NCI-H446 (cell line): ENCODE measurements around the gene PUS7L.
"Not testable (repeated sequence)": the region's sequence is repeated elsewhere in the genome, so short reads cannot be mapped to it uniquely, and the experiment has no call there.

Experiments used
- DNase-seq, 2 experiments: peaks; one replicate each; lab custom pipeline; 2025; lab: John Stamatoyannopoulos, UW

Gene PUS7L

GRCh38 chr12:43750814-43751213 is 7.8 kb downstream of the PUS7L start:
- no peak for DNase-seq

- DNase-seq: no peak
These were observed 9.6 kb downstream of the PUS7L start for GRCh38 chr12:43749016-43749415.

GRCh38 chr12:43744826-43745225 is 13.8 kb downstream of the PUS7L start:
- DNase-seq: no peak

- DNase-seq: no peak
These were observed 16.5 kb downstream of the PUS7L start for GRCh38 chr12:43742106-43742505.

GRCh38 chr12:43740511-43741100 is 18.0 kb downstream of the PUS7L start:
- DNase-seq: no peak

- no peak for DNase-seq
These were observed 20.9 kb downstream of the PUS7L start for GRCh38 chr12:43737646-43738045.

- no peak for DNase-seq
These were observed 21.6 kb downstream of the PUS7L start for GRCh38 chr12:43736927-43737440.

- no peak for DNase-seq
These were observed 24.9 kb downstream of the PUS7L start for GRCh38 chr12:43733687-43734086.

- no peak for DNase-seq
These were observed 28.3 kb downstream of the PUS7L start for GRCh38 chr12:43730283-43730682.

GRCh38 chr12:43728698-43729097 is 29.9 kb downstream of the PUS7L start:
- DNase-seq: no peak

- DNase-seq: peak in 1 of 2 experiments; percentile 43
These were observed 30.5 kb downstream of the PUS7L start for GRCh38 chr12:43728117-43728516.

GRCh38 chr12:43723134-43723533 is 35.5 kb downstream of the PUS7L start:
- DNase-seq: no peak

- no peak for DNase-seq
These were observed 36.0 kb downstream of the PUS7L start for GRCh38 chr12:43722621-43723020.

- no peak for DNase-seq
These were observed 47.2 kb downstream of the PUS7L start for GRCh38 chr12:43711348-43711747.

GRCh38 chr12:43703772-43704171 is 54.8 kb downstream of the PUS7L start:
- DNase-seq: not testable (repeated sequence)

- DNase-seq: not testable (repeated sequence)
These were observed 57.4 kb downstream of the PUS7L start for GRCh38 chr12:43701194-43701593.

GRCh38 chr12:43696154-43696553 is 62.4 kb downstream of the PUS7L start:
- no peak for DNase-seq

- no peak for DNase-seq
These were observed 63.7 kb downstream of the PUS7L start for GRCh38 chr12:43694879-43695278.

GRCh38 chr12:43692064-43692463 is 66.5 kb downstream of the PUS7L start:
- DNase-seq: no peak

- DNase-seq: not testable (repeated sequence)
These were observed 73.1 kb downstream of the PUS7L start for GRCh38 chr12:43685491-43685890.

- DNase-seq: peak in 1 of 2 experiments; percentile 30
These were observed 82.3 kb downstream of the PUS7L start for GRCh38 chr12:43676183-43676813.

- DNase-seq: peak in 1 of 2 experiments; percentile 8
These were observed 83.3 kb downstream of the PUS7L start for GRCh38 chr12:43675048-43675904.

- no peak for DNase-seq
These were observed 89.2 kb downstream of the PUS7L start for GRCh38 chr12:43669373-43669772.
